Measurements from ENCODE around the gene ISL2. TPM values are rescaled to one million over a fixed set of nuclear protein-coding genes. Genes with fewer than 3 reads are reported as not detected.

Gene ISL2
- polyA plus RNA-seq, 2 of the 4 experiments (the other 2 are of a cell fraction) = 2.6 to 3.2 TPM

DNA sequence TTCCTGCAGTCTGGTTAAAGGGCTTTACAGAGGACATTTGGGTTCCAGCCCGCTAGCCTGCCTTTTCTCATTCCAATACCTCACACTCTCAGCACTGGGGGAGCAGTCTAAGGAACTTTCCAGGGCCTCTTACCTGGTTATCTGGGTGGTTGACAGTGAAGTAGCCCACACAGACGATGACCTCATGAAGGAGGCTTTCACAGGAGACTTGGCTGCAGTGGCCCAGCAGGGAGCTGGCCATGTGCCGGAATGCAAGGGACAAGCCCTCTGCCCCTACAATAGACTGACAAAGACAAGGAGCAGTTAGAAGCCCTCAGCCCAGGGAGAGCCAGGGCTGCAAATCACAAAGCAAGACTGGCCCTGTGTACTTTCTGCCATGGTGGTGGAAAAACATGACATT is 39.5 kb downstream of the ISL2 start:
- TF ChIP-seq MYC (IDR thresholded peaks at IDR 0.05; ENCODE audit: borderline replicate concordance, low read length) (no peak), MAZ (IDR thresholded peaks at IDR 0.05; ENCODE audit: borderline replicate concordance, low read depth, low read length) (no peak), ATOH8 (CRISPR knock-in tag; IDR thresholded peaks at IDR 0.05; ENCODE audit: low read depth) (no peak), ZC3H11A (IDR thresholded peaks at IDR 0.05) (no peak), RFX5 (IDR thresholded peaks at IDR 0.05) (no peak), HOXB5 (CRISPR knock-in tag; IDR thresholded peaks at IDR 0.05) (no peak), KDM1A (IDR thresholded peaks at IDR 0.05; ENCODE audit: low read depth) (no peak)
- TF ChIP-seq, protein P1, sequence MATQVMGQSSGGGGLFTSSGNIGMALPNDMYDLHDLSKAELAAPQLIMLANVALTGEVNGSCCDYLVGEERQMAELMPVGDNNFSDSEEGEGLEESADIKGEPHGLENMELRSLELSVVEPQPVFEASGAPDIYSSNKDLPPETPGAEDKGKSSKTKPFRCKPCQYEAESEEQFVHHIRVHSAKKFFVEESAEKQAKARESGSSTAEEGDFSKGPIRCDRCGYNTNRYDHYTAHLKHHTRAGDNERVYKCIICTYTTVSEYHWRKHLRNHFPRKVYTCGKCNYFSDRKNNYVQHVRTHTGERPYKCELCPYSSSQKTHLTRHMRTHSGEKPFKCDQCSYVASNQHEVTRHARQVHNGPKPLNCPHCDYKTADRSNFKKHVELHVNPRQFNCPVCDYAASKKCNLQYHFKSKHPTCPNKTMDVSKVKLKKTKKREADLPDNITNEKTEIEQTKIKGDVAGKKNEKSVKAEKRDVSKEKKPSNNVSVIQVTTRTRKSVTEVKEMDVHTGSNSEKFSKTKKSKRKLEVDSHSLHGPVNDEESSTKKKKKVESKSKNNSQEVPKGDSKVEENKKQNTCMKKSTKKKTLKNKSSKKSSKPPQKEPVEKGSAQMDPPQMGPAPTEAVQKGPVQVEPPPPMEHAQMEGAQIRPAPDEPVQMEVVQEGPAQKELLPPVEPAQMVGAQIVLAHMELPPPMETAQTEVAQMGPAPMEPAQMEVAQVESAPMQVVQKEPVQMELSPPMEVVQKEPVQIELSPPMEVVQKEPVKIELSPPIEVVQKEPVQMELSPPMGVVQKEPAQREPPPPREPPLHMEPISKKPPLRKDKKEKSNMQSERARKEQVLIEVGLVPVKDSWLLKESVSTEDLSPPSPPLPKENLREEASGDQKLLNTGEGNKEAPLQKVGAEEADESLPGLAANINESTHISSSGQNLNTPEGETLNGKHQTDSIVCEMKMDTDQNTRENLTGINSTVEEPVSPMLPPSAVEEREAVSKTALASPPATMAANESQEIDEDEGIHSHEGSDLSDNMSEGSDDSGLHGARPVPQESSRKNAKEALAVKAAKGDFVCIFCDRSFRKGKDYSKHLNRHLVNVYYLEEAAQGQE (IDR thresholded peaks at IDR 0.05) = no peak
- Histone ChIP-seq H3K4me1 (no peaks in the 10 kb centered on the region), H3K4me3 (no peak overlapping the region), H3K4me2 (no peak overlapping the region), H3K9me3 (no peaks in the 10 kb centered on the region), H3K27ac (no peak overlapping the region)
- 88% methylated on average over 3 of the region's 3 CpGs for WGBS (ENCODE audit: missing lambda C conversion rate)
- DNase-seq (ENCODE audit: low read depth in 1 of 2, low spot score in 1 of 2) (no peak), FAIRE-seq (no peak), ATAC-seq (no peak)
- ChIA-PET POLR2A (no interaction called here), CTCF (interaction anchor here (1.2 to 1.5 kb wide), 2 partner anchors 140 to 185 kb away, joined by 3 to 4 read pairs; no protein-coding TSS in a partner anchor)

GRCh38 chr15:76376816-76377215 is 40.2 kb downstream of the ISL2 start:
- Histone ChIP-seq H3K9me3 (no peaks in the 10 kb centered on the region), H3K4me1 (no peaks in the 10 kb centered on the region), H3K4me2 (no peak overlapping the region), H3K4me3 (no peak overlapping the region), H3K27ac (no peak overlapping the region)
- no peak for ATAC-seq
- CTCF ChIA-PET = no interaction called here
- WGBS (ENCODE audit: missing lambda C conversion rate) = 83% methylated on average over 8 of the region's 8 CpGs
- TF ChIP-seq HOXB5 (CRISPR knock-in tag; IDR thresholded peaks at IDR 0.05) (no peak), HOXA7 (CRISPR knock-in tag; IDR thresholded peaks at IDR 0.05) (no peak), EHMT2 (IDR thresholded peaks at IDR 0.05; ENCODE audit: low read depth) (no peak), JUN (IDR thresholded peaks at IDR 0.05) (no peak), CHD2 (IDR thresholded peaks at IDR 0.05; ENCODE audit: low read length, partially characterized antibody) (no peak)
- TF ChIP-seq, protein P2, sequence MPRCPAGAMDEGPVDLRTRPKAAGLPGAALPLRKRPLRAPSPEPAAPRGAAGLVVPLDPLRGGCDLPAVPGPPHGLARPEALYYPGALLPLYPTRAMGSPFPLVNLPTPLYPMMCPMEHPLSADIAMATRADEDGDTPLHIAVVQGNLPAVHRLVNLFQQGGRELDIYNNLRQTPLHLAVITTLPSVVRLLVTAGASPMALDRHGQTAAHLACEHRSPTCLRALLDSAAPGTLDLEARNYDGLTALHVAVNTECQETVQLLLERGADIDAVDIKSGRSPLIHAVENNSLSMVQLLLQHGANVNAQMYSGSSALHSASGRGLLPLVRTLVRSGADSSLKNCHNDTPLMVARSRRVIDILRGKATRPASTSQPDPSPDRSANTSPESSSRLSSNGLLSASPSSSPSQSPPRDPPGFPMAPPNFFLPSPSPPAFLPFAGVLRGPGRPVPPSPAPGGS (IDR thresholded peaks at IDR 0.05) = no peak
- TF ChIP-seq, protein P1 (IDR thresholded peaks at IDR 0.05) = no peak
- DNase-seq (ENCODE audit: low read depth in 1 of 2, low spot score in 1 of 2) = no peak
- POLR2A ChIA-PET = no interaction called here
- FAIRE-seq = no peak
